GM21367 (cell line): ENCODE measurements around the gene BICDL1.
A peak's percentile ranks its signal among the peaks of the same experiment; 100 is the strongest.

Experiments
- ATAC-seq: cut with Tn5 transposase; IDR thresholded peaks from one replicate; pipeline ENCODE4 v1.9.1; 2021; ENCODE audit not compliant: unreplicated experiment

Gene BICDL1

GRCh38 chr12:120121766-120122293, 132.8 kb downstream of the BICDL1 start:
- peak; percentile 32 for ATAC-seq

GRCh38 chr12:120125029-120125428, 136.0 kb downstream of the BICDL1 start:
- no peak for ATAC-seq

GRCh38 chr12:120125792-120126634, 137.0 kb downstream of the BICDL1 start:
- ATAC-seq: no peak

GRCh38 chr12:120126635-120127005, 137.6 kb downstream of the BICDL1 start:
- no peak for ATAC-seq

GRCh38 chr12:120130011-120130410, 141.0 kb downstream of the BICDL1 start:
- ATAC-seq: no peak

GRCh38 chr12:120131116-120131515, 142.1 kb downstream of the BICDL1 start:
- ATAC-seq: no peak

- ATAC-seq: no peak
These were observed 143.2 kb downstream of the BICDL1 start for GRCh38 chr12:120132054-120132836.

- ATAC-seq: peak; percentile 85
These were observed 143.9 kb downstream of the BICDL1 start for GRCh38 chr12:120132863-120133385.

GRCh38 chr12:120134307-120134980, 145.4 kb downstream of the BICDL1 start:
- no peak for ATAC-seq

- no peak for ATAC-seq
These were observed 147.2 kb downstream of the BICDL1 start for GRCh38 chr12:120136093-120136770.

GRCh38 chr12:120137833-120138232, 148.8 kb downstream of the BICDL1 start:
- no peak for ATAC-seq

- ATAC-seq: no peak
These were observed 149.3 kb downstream of the BICDL1 start for GRCh38 chr12:120138366-120138765.

GRCh38 chr12:120139958-120140357, 150.9 kb downstream of the BICDL1 start:
- ATAC-seq: no peak

- no peak for ATAC-seq
These were observed 151.6 kb downstream of the BICDL1 start for GRCh38 chr12:120140603-120141002.

- no peak for ATAC-seq
These were observed 152.3 kb downstream of the BICDL1 start for GRCh38 chr12:120141336-120141735.

- no peak for ATAC-seq
These were observed 153.3 kb downstream of the BICDL1 start for GRCh38 chr12:120142231-120142877.
